Left cardiac atrium (tissue), 4 donors: ENCODE data around the gene CCNY. TPM values are rescaled to one million over a fixed set of nuclear protein-coding genes. Genes with fewer than 3 reads are reported as not detected.
A peak's percentile ranks its signal among the peaks of the same experiment; 100 is the strongest.
"Not testable (repeated sequence)": the region's sequence is repeated elsewhere in the genome, so short reads cannot be mapped to it uniquely, and the experiment has no call there.

ENCODE experiments used
- ATAC-seq, 2 donors: fragments of 200-7000 bp; cut with Tn5 transposase; one replicate each; pipeline ENCODE4 v1.9.1; 2020; ENCODE audit warnings: mild to moderate bottlenecking in 2 of 2, moderate library complexity in 2 of 2
- DNase-seq: peaks from one replicate; pipeline ENCODE4 v3.0.0-alpha.2; 2020
- intact Hi-C, 2 donors: fragments of 100-400 bp; cut with DNase I; formaldehyde crosslinking; loops; one replicate each; pipeline versions ENCODE4 v1.14.1 to v1.15.1; 2022 to 2023
- total RNA-seq, 2 donors: library from RNA; stranded (reverse); fragmentation: NEBNext Ultra II Directional; extraction: Animal tissue kit (Norgen Biotek cat#: 25700); gene quantifications; one replicate each; pipeline ENCODE4 v1.2.1, GENCODE V29; 2021
- donor health status: DM: no; HTN: yes; CAD: no.
- donor health status: DM: no; HTN: yes; CAD: no; lungs with severe emphysema.
- donor health status: DM: yes; HTN: yes; CAD: no.
- donor health status: Dilated cardiomyopathy.

CCNY gene
- total RNA-seq, 2 donors from 2014 or later = 59.3 to 76.5 TPM

- ATAC-seq (peak in 1 of 2 donors; percentile 16), DNase-seq (no peak)
- intact Hi-C loops = no loop called here
Observed at GRCh38 chr10:35413985-35414861, 77.9 kb downstream of the CCNY start.

DNA sequence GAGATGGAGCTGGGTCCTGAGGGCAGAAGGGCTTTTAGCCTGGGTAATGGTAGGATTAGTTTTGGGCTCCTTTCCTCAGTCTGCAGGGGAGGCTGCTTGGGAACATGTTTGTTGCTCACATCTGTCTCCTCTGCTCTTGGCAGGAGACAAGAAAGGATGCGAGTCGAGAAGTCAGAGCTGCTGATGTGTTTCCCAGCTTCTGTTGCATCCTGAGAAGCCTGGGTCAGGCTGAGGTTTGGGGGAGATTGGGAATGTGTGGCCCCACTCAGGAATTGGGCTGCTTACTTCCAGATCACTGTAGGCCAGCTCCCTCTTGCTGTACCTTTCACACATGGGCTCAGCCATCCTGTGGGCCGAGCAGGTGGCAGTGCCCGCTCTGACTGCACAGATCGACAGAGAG lies 79.2 kb downstream of the CCNY start:
- intact Hi-C loops = no loop called here
- ATAC-seq = no peak
- DNase-seq = no peak

- ATAC-seq (no peak), DNase-seq (no peak)
- intact Hi-C loops = no loop called here
Observed at GRCh38 chr10:35416619-35417312, 80.5 kb downstream of the CCNY start.

GRCh38 chr10:35417313-35417625 lies 81.0 kb downstream of the CCNY start:
- no peak for ATAC-seq
- intact Hi-C loops = no loop called here
- no peak for DNase-seq

DNA sequence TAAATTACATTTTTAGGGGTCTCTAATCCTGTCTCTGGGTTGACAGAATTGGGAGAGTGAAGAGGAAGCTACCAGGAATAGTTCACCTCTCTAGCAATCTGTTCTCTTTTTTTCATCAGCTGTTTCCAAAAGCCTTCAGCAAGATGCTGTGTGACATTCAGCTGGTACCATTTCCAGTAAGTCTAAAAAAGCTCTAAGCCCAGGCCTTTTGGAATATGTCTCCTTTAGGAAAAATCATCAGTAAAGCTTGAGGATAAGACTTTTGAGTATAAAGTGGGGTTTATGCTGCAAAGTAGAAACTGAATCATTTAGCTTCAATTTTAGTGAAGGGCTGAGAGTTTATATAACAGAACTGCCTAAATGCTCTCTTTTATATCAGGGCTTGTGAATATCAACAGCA lies 81.5 kb downstream of the CCNY start:
- no peak for DNase-seq
- no peak for ATAC-seq
- intact Hi-C loops = no loop called here

DNA sequence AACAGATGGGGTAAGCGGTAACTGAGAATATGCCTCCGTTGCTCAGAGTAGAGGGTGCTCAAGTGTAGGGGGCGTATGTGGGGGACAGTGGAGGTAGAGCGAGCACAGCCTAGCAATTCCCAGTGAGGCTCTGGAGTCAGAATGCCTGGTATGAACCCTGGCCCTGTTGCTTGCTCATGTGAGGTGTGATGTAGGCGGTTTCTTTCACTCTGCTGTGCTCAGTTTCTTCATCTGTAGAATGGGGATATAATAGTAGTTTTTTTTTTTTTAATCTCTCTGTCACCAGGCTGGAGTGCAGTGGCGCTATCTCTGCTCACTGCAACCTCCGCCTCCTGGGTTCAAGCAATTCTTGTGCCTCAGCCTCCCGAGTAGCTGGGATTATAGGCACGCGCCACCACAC lies 82.3 kb downstream of the CCNY start:
- intact Hi-C loops, ATAC-seq, DNase-seq: not testable (repeated sequence)

- DNase-seq = no peak
- ATAC-seq = peak in 1 of 2 donors; percentile 36
- intact Hi-C loops = no loop called here
Observed at GRCh38 chr10:35420044-35420443, 83.7 kb downstream of the CCNY start.

- DNase-seq = no peak
- intact Hi-C loops = no loop called here
- peak; percentile 28 to 38 for ATAC-seq
Observed at GRCh38 chr10:35420827-35421552, 84.7 kb downstream of the CCNY start.

DNA sequence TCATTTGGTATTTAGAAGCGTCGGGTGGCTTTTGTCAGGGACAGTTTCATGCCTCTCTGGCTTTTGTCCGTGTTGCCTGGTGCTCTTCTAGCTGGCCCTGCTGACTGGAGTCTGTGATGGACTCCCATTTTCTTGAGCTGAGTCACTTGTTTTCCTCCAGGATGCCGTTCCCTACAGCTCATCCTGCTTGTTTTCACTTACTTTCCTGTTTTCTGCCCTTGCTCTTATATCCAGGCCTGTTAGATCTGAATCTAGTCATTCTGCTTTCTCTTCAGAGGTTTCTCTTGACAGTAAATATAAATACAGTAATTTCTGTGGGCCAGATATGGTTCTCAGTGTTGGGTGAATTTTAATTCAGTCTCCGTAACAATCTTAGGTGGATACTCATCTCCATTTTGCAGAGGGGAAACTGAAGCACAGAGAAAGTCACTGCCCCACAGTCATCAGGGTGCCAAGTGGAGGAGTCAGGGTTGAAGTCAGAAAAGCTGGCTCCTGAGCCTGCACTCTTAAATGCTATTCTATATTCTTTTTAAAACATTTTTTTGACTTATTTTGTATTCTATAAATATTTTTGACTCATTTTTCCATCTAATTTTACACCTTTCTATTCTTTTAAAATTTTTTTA lies 85.4 kb downstream of the CCNY start:
- intact Hi-C loops = no loop called here

DNA sequence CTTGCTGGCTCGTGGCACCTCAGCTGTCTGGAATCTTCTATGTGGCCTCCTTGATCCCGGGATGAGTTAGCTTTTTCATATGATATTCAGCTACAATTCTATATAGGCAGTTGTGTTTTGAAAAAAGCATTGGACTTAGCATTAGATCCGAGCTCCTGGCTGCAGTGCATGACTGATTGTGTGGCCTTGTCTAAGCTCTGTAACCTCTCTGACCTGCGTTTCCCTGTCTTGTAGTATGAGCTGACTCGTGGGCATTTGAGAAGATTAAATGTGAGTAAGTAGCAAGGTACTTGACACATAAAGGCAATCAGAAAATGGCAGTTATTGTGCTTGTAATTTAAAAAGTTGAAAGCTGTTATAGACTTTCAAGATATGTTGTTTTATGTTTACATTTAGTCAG lies 85.9 kb downstream of the CCNY start:
- peak in 1 of 2 donors; percentile 52 for ATAC-seq
- intact Hi-C loops = no loop called here
- no peak for DNase-seq

More for the DNA sequence above, 85.4 kb downstream of the CCNY start:
- DNase-seq (no peak), ATAC-seq (peak; percentile 62 to 93)

DNA sequence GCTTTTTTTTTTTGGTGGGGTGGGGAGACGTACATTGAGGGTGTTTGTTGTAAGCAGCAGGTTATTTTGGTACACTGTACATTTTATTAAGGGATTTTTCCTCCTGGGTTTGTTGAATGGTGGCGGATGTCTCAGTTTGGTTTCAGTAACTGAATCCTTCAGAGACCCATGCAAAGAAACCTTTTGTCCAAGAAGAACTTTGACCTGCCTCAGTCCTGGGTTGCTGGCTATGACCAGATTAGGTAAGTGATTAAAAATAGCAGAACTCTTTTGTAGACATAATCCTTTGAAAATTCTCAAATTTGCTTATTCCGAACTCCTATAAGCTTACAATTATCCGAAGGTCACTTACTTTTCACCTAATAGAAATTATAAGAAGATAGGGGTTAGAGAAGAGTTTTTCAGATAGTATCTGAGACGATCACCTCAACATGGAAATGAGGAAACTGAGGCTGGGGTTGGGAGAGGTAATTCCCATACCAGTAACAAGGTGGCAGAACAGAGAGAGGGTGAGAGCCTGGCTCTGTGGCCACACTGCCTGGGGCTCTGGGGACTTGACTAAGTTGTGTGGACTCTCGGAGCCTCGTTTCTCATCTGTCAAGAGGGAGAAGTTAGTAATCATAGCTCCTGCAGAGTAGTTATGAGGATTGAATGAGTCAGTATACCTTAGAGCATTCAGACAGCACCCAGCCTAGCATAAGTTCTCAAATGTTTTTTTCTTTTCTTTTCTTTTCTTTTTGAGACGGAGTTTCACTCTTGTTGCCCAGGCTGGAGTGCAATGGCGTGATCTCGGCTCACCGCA lies 87.4 kb downstream of the CCNY start:
- DNase-seq = no peak
- intact Hi-C loops = no loop called here
- ATAC-seq = no peak

GRCh38 chr10:35424680-35425285 lies 88.5 kb downstream of the CCNY start:
- intact Hi-C loops = no loop called here
- DNase-seq (no peak), ATAC-seq (no peak)

DNA sequence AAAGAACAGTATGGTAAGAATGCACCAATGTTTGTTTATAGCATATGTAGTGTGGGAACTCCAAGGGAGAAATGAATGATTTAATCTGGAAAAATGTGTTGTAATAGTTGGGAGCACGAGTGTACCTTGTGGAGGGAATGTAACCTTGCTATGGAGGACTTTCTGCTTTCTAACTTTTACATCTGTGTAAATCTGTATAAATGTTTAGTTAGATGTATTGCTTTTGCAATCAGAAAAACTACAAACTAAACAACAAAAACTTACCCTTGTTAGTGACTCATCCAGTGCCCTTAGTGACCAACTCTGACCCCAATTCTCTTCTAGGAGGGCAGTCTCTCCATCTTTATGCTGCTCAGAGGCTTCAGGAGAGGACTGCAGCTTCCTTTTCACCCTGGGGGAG lies 89.3 kb downstream of the CCNY start:
- intact Hi-C loops = no loop called here
- no peak for DNase-seq
- no peak for ATAC-seq

DNA sequence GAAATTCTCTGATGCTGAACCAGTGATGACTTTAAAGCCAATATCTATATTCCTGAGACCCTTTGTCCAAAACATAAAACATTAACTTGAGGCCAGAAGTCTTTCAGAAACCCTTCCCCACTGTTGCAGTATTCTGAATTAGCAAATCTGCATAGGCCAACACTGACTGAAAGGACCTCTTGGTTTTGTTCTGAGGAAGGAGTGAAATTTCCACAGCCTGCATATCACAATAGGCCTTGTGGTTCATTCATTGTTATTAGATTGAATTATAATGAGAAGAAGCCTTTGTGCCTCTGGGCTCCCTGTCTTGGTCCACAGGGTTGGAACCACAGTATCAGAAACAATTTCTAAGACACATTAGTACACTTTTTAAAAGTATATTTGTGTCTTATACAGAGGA lies 90.3 kb downstream of the CCNY start:
- ATAC-seq (no peak), DNase-seq (no peak)
- intact Hi-C loops = no loop called here

DNA sequence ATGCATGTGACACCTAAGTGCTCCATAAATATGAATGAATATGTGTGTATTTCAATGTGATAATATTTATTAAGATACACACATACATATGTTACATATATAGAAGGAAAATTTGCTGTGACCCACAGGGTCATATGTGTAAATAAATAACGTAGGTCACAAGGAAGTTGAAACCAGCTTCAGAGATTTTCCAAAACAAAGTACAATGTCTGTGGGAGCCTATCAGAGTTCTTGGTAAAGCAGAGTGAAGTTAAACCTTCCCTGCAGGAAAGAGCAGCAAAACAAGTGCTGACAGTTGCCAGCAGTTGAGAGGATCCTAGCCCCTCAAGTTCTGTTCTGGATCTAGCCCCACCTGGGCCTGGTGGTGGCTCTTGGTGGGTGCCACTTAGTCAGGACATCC lies 91.2 kb downstream of the CCNY start:
- ATAC-seq = no peak
- intact Hi-C loops = no loop called here
- DNase-seq = no peak

DNA sequence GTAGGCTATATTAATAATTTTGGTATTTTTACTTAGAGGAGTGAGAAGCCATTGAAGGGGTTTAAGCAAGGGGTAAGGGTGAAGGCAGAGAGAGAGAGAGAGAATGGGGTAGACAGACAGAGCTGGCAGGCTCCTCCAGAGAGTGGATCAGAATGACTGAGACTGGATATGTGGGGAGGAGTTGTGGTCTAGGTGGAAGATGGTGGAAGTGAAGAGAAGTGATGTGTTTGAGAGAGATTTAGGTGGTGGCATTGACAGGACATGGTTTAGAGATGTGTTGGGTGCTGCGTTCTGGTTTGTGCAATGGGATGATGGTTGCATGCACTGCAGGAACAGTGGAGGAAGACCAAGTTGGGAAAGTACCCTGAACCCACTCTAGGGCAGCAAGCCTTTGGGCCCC lies 92.2 kb downstream of the CCNY start:
- no peak for DNase-seq
- intact Hi-C loops = no loop called here
- ATAC-seq = no peak

GRCh38 chr10:35432781-35433338 lies 96.6 kb downstream of the CCNY start:
- intact Hi-C loops = no loop called here
- ATAC-seq (no peak), DNase-seq (no peak)

GRCh38 chr10:35433851-35434426 lies 97.6 kb downstream of the CCNY start:
- no peak for DNase-seq
- ATAC-seq = peak in 1 of 2 donors; percentile 39
- intact Hi-C loops = no loop called here
